ENCODE data around the gene TUBA4A. TPM values are rescaled to one million over a fixed set of nuclear protein-coding genes. Genes with fewer than 3 reads are reported as not detected.

The TUBA4A gene
- total and polyA plus RNA-seq, 3 experiments from 2014 or later: 175 to 234 (median 178) TPM

DNA sequence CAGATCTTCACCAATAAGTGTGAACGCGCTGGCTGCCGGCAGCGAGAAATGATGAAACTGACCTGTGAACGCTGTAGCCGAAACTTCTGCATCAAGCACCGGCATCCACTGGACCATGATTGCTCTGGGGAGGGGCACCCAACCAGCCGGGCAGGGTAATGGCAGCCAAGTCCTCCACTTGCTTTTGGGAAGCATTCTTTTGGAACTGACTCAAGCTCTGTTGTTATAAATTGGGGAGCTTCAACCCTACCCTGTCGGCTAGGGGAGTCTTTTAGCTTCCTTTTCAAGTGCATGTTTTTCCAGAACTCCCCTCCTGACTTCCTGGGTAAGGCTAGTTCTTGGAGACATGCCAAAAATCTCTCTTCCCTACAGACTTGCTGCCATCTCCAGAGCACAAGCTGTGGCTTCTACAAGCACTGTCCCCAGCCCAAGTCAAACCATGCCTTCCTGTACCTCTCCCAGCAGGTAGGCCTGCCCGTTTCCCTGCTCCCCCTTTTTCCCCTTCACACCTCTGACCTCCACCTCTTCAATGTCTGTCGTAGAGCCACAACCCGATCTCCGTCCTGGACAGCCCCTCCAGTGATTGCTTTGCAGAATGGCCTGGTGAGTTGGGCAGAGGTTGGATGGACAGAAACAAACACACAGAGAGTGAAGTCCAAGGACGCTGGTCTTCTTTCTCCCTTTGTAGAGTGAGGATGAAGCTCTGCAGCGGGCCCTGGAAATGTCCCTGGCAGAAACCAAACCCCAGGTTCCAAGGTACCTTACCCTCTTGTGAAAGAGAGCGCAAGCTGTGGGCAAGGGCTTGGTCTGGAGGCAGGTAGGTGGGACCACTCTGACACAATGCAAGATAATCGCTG is 45.6 kb downstream of the TUBA4A start:
- H3K27me3 Mint-ChIP-seq: no peaks in the 10 kb centered on the region
- Histone ChIP-seq H3K27ac (ENCODE audit: low read depth, low read length) (no peak overlapping the region), H3K27me3 (ENCODE audit: insufficient read depth, low read length, poor library complexity, severe bottlenecking) (no peaks in the 10 kb centered on the region), H3K4me1 (ENCODE audit: insufficient read depth, low read length) (peaks cover 29% of the 10 kb centered on the region), H3K9me3 (ENCODE audit: low read length) (no peaks in the 10 kb centered on the region), H3K36me3 (ENCODE audit: insufficient read depth, low read length) (peaks cover 20% of the 10 kb centered on the region), H3K4me3 (ENCODE audit: low read length) (no peak overlapping the region)
- ChIA-PET POLR2A (interaction anchor here (1.1 to 3.9 kb wide), 6 partner anchors 8 to 48 kb away, joined by 3 to 88 read pairs (median 7); partner anchors contain the start of genes CNPPD1, GLB1L, NHEJ1 and STK16), CTCF (interaction anchor here (0.7 to 7.1 kb wide), 7 partner anchors 10 to 87 kb away, joined by 3 to 110 read pairs (median 6); partner anchors contain the start of genes CNPPD1, NHEJ1 and SLC23A3)
- no peaks in the 10 kb centered on the region for H3K9me3 Mint-ChIP-seq
- peaks cover 32 to 53% (median 49%) of the 10 kb centered on the region in 3 donors for H3K4me1 Mint-ChIP-seq
- peak overlapping the region in 7 of 8 donors; percentile 54 to 96 (median 88) for H3K27ac Mint-ChIP-seq
- H3K4me3 Mint-ChIP-seq: peak overlapping the region; percentile 88 to 97 (median 92)
- H3K36me3 Mint-ChIP-seq: peaks cover 0 to 27% (median 1%) of the 10 kb centered on the region in 3 donors
- DNase-seq: no peak

DNA sequence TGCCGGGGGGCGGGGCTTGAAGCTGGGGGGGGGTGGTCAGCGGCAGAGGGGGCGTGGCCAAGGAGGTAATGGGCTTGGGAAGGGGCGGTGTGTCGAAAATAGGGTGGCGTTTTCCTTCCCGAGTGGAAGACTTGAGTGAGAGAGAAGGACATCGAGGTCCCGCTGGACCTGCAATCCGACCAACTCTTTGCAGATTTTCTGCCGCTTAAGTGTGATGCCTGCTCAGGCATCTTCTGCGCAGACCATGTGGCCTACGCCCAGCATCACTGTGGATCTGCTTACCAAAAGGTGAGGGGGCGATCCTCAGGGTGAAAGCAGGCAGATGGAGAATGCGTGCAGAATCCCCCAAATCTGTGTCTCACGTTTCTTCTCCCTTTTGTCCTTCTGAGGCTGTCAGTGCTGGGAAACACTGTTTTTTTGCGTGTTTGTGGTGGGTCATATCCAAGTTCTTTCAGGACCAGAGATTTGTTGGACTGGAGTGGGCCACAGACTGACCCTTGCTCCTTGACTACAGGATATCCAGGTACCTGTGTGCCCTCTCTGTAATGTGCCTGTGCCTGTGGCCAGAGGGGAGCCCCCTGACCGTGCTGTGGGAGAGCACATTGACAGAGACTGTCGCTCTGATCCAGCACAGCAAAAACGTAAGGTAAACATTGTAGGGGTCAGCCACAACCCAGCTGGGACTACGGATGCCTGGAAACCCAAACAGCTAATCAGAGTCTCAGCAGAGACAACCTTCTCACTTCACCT is 46.4 kb downstream of the TUBA4A start:
- Histone ChIP-seq H3K4me1 (ENCODE audit: insufficient read depth, low read length) (peaks cover 29% of the 10 kb centered on the region), H3K9me3 (ENCODE audit: low read length) (no peaks in the 10 kb centered on the region), H3K36me3 (ENCODE audit: insufficient read depth, low read length) (peaks cover 20% of the 10 kb centered on the region), H3K27me3 (ENCODE audit: insufficient read depth, low read length, poor library complexity, severe bottlenecking) (no peaks in the 10 kb centered on the region), H3K4me3 (ENCODE audit: low read length) (peak overlapping the region; percentile 81), H3K27ac (ENCODE audit: low read depth, low read length) (peak overlapping the region; percentile 85)
- Mint-ChIP-seq H3K27me3 (no peaks in the 10 kb centered on the region), H3K4me1 (peaks cover 32 to 53% (median 49%) of the 10 kb centered on the region in 3 donors), H3K36me3 (peaks cover 0 to 27% (median 1%) of the 10 kb centered on the region in 3 donors), H3K27ac (peak overlapping the region; percentile 74 to 97 (median 90)), H3K4me3 (peak overlapping the region; percentile 88 to 97 (median 94)), H3K9me3 (no peaks in the 10 kb centered on the region)
- CTCF ChIA-PET: interaction anchor here (0.9 to 7.1 kb wide), 8 partner anchors 11 to 87 kb away, joined by 3 to 110 read pairs (median 9); partner anchors contain the start of genes CNPPD1, NHEJ1 and SLC23A3
- POLR2A ChIA-PET: interaction anchor here (0.8 to 3.9 kb wide), 12 partner anchors 23 to 315 kb away, joined by 3 to 88 read pairs (median 10); partner anchors contain the start of genes ANKZF1, ATG9A, CNPPD1 and DNAJB2
- DNase-seq: no peak

DNA sequence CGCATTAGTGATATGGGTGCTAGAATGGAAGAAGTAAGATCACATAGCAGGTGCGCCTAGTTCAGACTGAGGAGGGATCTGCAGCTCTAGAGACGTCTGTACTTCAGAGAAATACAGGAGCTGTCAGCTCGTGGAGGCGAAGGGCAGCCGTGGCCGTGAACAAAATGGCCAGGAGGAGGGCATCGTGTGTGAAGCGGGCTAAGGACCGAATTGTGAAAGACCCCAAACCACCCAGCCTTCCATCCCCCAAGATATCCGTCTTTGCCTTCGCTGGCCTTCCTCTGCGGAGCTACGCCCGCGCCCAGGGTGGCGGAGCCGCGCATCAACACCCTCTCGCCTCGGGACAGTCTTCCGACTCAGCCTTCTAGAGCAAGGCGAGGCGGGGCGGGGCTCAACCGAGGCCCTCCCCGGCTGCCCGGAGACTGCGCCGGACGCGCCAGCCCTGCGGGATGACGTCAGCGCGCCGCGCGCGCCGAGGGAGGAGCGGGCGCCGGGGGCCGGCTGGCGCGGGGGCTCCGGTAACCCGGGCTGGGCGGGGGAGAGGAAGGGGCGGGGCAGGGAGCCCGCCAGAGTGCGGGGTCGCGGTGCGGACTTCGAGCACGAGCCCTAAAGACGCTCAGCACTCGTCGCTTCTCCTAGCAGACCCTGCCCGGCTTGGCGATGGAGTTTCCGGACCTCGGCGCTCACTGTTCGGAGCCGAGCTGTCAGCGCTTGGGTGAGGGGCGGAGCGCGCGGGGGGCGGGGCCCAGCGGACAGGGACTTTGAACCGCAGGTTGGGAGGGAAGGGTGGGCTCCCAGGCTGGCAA is 47.2 kb downstream of the TUBA4A start, which contains the start of gene ZFAND2B:
ZFAND2B (plus strand) TSS at position 455 of the 806 bp plus-strand sequence; CDS start at position 661, 206 bp downstream.
- Mint-ChIP-seq H3K27me3 (no peaks in the 10 kb centered on the region), H3K4me1 (peaks cover 32 to 53% (median 48%) of the 10 kb centered on the region in 3 donors), H3K36me3 (peaks cover 0 to 27% (median 0%) of the 10 kb centered on the region in 3 donors), H3K27ac (peak within 1 kb of the TSS; percentile 95 to 99 (median 96)), H3K9me3 (no peaks in the 10 kb centered on the region), H3K4me3 (peak within 1 kb of the TSS; percentile 88 to 97 (median 94))
- Histone ChIP-seq H3K4me3 (ENCODE audit: low read length) (peak within 1 kb of the TSS; percentile 81), H3K9me3 (ENCODE audit: low read length) (no peaks in the 10 kb centered on the region), H3K27ac (ENCODE audit: low read depth, low read length) (peak within 1 kb of the TSS; percentile 85), H3K4me1 (ENCODE audit: insufficient read depth, low read length) (peaks cover 29% of the 10 kb centered on the region), H3K36me3 (ENCODE audit: insufficient read depth, low read length) (peaks cover 20% of the 10 kb centered on the region), H3K27me3 (ENCODE audit: insufficient read depth, low read length, poor library complexity, severe bottlenecking) (no peaks in the 10 kb centered on the region)
- POLR2A ChIA-PET: interaction anchor here (0.6 to 3.9 kb wide), 19 partner anchors 10 to 977 kb away, joined by 3 to 88 read pairs (median 5); partner anchors contain the start of genes ANKZF1, ATG9A, BCS1L and CNPPD1
- CTCF ChIA-PET: interaction anchor here (0.7 to 7.1 kb wide), 13 partner anchors 11 to 88 kb away, joined by 3 to 70 read pairs (median 5); partner anchors contain the start of genes CNPPD1, GLB1L, NHEJ1 and SLC23A3
- DNase-seq: peak; percentile 95 to 98 (median 96)

DNA sequence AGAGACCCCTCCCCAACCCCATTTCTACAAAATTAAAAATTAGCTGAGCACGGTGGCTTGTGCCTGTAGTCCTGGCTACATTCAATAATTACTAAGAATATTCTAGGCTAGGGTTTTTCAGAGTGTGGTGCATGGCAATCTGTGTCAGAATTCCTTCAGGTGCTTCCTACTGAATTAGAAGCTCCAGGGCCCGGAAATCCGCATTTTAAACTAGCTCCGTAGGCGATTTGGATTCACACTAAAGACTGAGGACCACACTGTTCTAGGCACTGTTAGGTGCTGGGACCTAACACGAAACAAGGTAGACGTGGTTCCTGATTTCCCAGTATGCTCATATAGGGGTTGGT is 47.8 kb downstream of the TUBA4A start:
- ChIA-PET CTCF (interaction anchor here (0.7 to 7.1 kb wide), 10 partner anchors 13 to 89 kb away, joined by 3 to 70 read pairs (median 6); partner anchors contain the start of genes CNPPD1, GLB1L, NHEJ1 and SLC23A3), POLR2A (interaction anchor here (0.6 to 3.9 kb wide), 17 partner anchors 9 to 977 kb away, joined by 3 to 88 read pairs (median 5); partner anchors contain the start of genes ANKZF1, ATG9A, BCS1L and CNPPD1)
- Mint-ChIP-seq H3K27ac (peak overlapping the region; percentile 95 to 99 (median 96)), H3K27me3 (no peaks in the 10 kb centered on the region), H3K9me3 (peaks cover 0 to under 1% (median 0%) of the 10 kb centered on the region in 5 donors), H3K4me1 (peaks cover 26 to 48% (median 44%) of the 10 kb centered on the region in 3 donors), H3K4me3 (peak overlapping the region; percentile 88 to 97 (median 94)), H3K36me3 (peaks cover 0 to 27% (median 0%) of the 10 kb centered on the region in 3 donors)
- peak overlapping the region; percentile 81 for H3K4me3 ChIP-seq (ENCODE audit: low read length)
- peaks cover 20% of the 10 kb centered on the region for H3K36me3 ChIP-seq (ENCODE audit: insufficient read depth, low read length)
- H3K9me3 ChIP-seq (ENCODE audit: low read length): no peaks in the 10 kb centered on the region
- H3K27ac ChIP-seq (ENCODE audit: low read depth, low read length): peak overlapping the region; percentile 85
- H3K27me3 ChIP-seq (ENCODE audit: insufficient read depth, low read length, poor library complexity, severe bottlenecking): no peaks in the 10 kb centered on the region
- no peak for DNase-seq
- H3K4me1 ChIP-seq (ENCODE audit: insufficient read depth, low read length): peaks cover 24% of the 10 kb centered on the region

DNA sequence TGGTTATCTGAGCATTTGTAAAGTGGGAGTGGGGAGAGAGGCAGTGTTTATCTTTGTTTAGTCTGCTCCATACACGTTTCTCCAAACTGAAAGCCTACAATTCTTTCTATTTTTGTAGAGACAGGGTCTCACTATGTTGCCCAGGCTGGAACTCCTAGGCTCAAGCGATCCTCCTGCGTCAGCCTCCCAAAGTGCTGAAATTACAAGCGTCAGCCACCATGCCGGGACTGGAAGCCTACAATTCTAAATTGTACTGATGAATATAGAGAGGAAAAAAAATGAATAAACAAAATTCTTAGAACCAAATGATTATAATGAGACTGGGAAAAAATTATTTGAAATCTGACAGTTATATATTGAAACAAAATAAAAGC is 48.6 kb downstream of the TUBA4A start:
- peak overlapping the region in 4 of 7 donors; percentile 31 to 53 (median 39) for H3K4me3 Mint-ChIP-seq
- Histone ChIP-seq H3K27me3 (ENCODE audit: insufficient read depth, low read length, poor library complexity, severe bottlenecking) (no peaks in the 10 kb centered on the region), H3K27ac (ENCODE audit: low read depth, low read length) (no peak overlapping the region), H3K36me3 (ENCODE audit: insufficient read depth, low read length) (peaks cover 20% of the 10 kb centered on the region), H3K9me3 (ENCODE audit: low read length) (no peaks in the 10 kb centered on the region), H3K4me3 (ENCODE audit: low read length) (no peak overlapping the region), H3K4me1 (ENCODE audit: insufficient read depth, low read length) (peaks cover 20% of the 10 kb centered on the region)
- DNase-seq: no peak
- peaks cover 0 to 5% (median 0%) of the 10 kb centered on the region in 5 donors for H3K9me3 Mint-ChIP-seq
- H3K36me3 Mint-ChIP-seq: peaks cover 0 to 27% (median 0%) of the 10 kb centered on the region in 3 donors
- H3K27me3 Mint-ChIP-seq: no peaks in the 10 kb centered on the region
- ChIA-PET CTCF (interaction anchor here (0.7 to 4.0 kb wide), 6 partner anchors 9 to 90 kb away, joined by 3 to 14 read pairs (median 6); partner anchors contain the start of genes CNPPD1 and NHEJ1), POLR2A (interaction anchor here (2.1 to 3.9 kb wide), 3 partner anchors 25 to 49 kb away, joined by 16 to 88 read pairs (median 16); partner anchors contain the start of genes CNPPD1 and TUBA4A)
- H3K4me1 Mint-ChIP-seq: peaks cover 31 to 49% (median 46%) of the 10 kb centered on the region in 3 donors
- H3K27ac Mint-ChIP-seq: peak overlapping the region; percentile 34 to 99 (median 93)

DNA sequence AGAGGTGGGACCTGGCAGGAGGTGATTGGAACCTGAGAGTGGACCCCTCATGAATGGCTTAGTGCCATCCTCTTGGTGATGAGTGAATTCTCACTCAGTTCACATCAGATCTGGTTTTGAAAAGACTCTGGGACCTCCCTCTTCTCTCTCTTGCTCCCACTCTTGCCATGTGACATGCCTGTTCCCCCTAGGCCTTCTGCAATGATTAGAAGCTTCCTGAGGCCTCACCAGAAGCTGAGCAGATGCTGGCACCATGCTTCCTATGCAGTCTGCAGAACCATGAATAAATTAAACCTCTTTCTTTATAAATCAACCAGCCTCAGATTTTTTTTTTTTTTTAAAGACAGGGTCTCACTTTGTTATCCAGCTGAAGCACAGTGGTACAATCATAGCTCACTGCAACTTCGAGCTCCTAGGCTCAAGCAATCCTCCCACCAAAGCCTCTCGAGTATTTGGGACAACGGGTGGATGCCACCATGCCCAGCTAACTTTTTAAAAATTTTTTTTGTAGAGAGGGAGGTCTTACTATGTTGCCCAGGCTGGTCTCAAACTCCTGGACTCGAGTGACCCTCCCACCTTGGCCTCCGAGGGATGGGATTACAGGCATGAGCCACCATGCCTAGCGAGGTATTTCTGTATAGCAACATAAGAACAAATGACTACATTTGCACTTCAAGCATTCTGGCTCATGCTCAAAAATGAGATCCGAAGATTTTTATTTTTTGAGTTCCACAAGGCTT is 49.1 kb downstream of the TUBA4A start:
- peaks cover 24% of the 10 kb centered on the region for H3K4me1 ChIP-seq (ENCODE audit: insufficient read depth, low read length)
- no peak overlapping the region for H3K4me3 ChIP-seq (ENCODE audit: low read length)
- H3K27me3 Mint-ChIP-seq: no peaks in the 10 kb centered on the region
- peaks cover 0 to 26% (median 0%) of the 10 kb centered on the region in 3 donors for H3K36me3 Mint-ChIP-seq
- H3K9me3 Mint-ChIP-seq: peaks cover 0 to 5% (median 0%) of the 10 kb centered on the region in 5 donors
- H3K4me3 Mint-ChIP-seq: peak overlapping the region in 1 of 7 donors; percentile 37
- H3K4me1 Mint-ChIP-seq: peaks cover 30 to 46% (median 44%) of the 10 kb centered on the region in 3 donors
- H3K27me3 ChIP-seq (ENCODE audit: insufficient read depth, low read length, poor library complexity, severe bottlenecking): no peaks in the 10 kb centered on the region
- H3K36me3 ChIP-seq (ENCODE audit: insufficient read depth, low read length): peaks cover 20% of the 10 kb centered on the region
- H3K9me3 ChIP-seq (ENCODE audit: low read length): no peaks in the 10 kb centered on the region
- H3K27ac ChIP-seq (ENCODE audit: low read depth, low read length): no peak overlapping the region
- CTCF ChIA-PET: interaction anchor here (0.7 to 1.7 kb wide), 7 partner anchors 10 to 1016 kb away, joined by 3 to 4 read pairs (median 3); partner anchors contain the start of genes CNPPD1 and NHEJ1
- H3K27ac Mint-ChIP-seq: peak overlapping the region in 6 of 8 donors; percentile 11 to 96 (median 83)
- POLR2A ChIA-PET: interaction anchor here (3.9 kb wide), 1 partner anchor 29 kb away, joined by 88 read pairs; the partner anchor contains the start of gene CNPPD1
- DNase-seq: no peak
